ENCODE results near the gene DUOXA1.

DNA sequence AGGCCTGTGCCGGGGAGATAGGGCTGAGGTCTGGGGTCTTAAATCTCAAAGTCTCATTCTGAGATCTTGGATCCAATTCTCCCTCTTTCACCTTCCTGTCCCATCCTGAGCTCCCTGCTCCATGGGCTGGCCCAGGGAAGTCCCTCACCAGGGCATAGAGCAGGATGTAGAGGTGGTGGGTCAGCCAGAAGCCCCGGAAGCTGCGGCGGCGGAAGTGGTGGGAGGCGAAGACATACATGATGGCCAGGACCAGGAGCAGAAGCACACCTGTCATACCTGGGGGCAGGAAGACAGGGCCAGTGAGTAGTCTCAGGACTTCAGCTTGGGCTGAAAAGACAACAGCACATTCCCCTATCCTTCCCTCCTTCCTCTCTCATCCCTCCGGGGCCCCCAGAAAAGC lies 32.2 kb downstream of the DUOXA1 start:
- TF ChIP-seq CTCF (IDR thresholded peaks at IDR 0.05) (no peak), EP300 (IDR thresholded peaks at IDR 0.05) (no peak)

Data from tibial nerve (tissue), 4 donors.